ENCODE data around the gene OVCH1.
"Not testable (repeated sequence)": the region's sequence is repeated elsewhere in the genome, so short reads cannot be mapped to it uniquely, and the experiment has no call there.

OVCH1 gene

DNA sequence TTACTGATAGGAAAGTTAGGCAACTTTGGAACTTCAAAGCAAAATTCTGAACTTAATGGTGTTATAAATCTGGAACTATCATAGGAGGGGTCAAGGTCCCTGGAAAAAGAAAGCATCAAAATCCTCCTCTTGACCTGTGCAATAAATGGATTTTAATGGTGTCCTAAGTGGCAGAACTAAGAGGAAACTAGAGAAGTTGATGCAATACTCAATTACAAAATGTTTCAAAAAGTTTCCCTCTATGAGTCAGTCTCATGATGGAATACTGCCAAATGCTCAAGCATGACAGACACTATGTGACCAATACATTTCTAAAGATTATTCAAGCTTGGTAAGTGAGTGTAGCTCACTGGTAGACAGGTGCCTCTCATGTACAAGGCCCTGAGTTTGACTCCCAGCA lies 68.9 kb downstream of the OVCH1 start:
- DNase-seq: no peak
- intact Hi-C loops (cut with DNase I): no loop called here

DNA sequence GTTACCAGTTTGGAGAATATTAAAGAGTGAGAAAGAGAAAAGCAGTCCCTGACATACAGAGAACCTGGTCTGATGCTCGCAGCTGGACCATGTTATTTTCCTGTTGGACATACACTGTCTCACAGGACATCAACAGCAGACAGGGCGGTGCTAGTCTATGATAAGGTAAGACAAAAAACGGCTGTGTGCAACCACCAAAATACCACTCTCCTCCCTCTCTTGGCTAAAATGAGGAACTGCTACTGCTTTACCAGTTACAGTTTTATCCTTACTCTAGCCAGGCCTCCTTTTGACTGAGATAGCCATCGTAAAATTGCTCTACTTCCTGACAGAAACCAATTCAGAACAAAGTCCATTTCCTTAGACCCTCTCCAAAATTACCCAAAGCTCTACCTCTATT lies 69.5 kb downstream of the OVCH1 start:
- intact Hi-C loops (cut with DNase I): no loop called here
- no peak for DNase-seq

DNA sequence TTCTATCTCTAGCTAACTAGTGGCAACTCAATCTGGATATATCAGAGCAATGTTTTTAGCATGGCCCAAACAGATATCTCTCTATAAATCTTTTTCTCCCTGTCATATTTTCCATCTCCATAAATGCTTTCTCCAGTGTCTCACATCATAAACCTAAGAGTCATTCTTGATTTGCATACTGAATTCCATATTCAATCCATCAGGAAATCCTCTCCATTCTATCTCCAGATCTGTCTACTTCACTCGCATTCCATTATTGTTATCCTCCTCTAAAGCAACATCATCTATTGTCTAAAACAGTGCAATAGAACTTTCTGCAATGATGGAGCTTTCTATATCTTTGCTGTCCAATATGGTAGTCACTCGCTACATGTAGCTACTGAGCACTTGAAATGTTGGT lies 71.0 kb downstream of the OVCH1 start:
- DNase-seq: no peak
- intact Hi-C loops (cut with DNase I): no loop called here

DNA sequence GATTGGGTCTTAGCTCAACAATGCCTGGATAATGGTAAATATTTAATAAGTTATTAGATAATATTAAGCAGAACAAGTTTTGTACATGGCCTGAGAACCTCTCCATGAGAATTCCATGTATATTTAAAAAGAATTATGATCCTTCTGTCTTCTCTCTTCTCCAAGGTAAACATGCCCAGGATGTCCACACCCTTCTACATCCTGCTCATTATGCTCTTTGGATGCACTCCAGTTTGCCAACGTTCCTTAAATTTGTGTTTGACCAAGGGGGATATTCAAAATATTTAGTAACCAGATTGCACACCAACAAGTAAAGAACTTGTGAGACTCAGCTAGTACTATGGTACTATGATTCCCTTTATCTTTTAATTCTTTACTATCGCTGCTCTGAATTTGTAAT lies 71.8 kb downstream of the OVCH1 start:
- intact Hi-C loops (cut with DNase I): no loop called here
- no peak for DNase-seq

DNA sequence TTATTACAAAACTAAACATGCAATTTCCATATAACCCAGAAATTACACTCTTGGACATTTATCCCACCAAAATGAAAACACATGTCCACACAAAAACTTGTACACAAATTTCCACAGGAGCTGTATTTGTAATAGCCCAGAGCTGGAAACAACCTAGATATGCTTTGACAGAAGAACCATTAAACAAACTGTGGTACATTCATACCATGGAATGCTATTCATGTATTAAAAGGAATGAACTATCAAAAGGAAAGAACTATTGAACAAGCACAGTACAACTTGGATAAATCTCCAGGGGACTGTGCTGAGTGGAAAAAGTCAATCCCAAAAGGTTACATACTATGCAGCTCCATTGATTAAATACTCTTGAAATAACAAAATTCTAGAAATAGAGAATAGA lies 80.7 kb downstream of the OVCH1 start:
- no peak for DNase-seq
- intact Hi-C loops (cut with DNase I): no loop called here

DNA sequence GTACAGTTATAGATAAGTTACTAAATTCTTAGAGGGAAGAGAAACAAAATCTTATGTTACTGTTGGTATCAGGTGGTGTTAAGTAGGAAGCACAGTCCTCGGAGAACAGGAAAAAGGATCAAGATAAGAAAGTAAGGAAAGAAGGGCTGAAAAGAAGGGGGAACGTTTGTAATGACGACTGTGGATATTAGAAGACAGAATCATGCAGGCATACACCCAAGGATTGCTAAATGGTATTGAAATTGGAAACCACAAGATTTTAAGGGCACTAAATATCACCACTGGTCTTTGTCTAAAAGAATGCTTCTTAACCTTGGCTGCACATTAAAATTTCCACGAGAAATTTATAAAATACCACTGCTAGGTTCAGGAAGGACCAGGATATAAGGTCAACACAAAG lies 82.4 kb downstream of the OVCH1 start:
- no peak for DNase-seq

DNA sequence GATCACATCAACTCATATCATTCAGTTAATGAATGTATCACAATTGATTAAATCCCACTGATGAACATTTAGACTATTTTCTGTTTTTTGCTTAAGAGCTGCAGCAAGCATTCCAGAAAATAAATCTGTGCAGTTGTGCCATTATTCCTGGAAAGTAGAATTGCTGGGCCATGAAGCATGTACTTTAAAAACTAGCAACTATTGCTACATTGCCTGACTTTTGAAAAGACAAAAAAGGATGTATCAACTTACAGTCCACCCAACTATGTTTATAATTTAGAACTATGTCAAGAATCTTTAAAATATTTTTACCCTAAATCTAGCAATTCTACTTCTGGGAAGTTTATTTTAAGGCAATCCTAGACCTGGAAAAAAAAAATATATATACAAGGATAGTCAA lies 83.1 kb downstream of the OVCH1 start:
- intact Hi-C loops (cut with DNase I): no loop called here
- DNase-seq: no peak

More for the DNA sequence above, 82.4 kb downstream of the OVCH1 start:
- intact Hi-C loops (cut with DNase I): no loop called here

DNA sequence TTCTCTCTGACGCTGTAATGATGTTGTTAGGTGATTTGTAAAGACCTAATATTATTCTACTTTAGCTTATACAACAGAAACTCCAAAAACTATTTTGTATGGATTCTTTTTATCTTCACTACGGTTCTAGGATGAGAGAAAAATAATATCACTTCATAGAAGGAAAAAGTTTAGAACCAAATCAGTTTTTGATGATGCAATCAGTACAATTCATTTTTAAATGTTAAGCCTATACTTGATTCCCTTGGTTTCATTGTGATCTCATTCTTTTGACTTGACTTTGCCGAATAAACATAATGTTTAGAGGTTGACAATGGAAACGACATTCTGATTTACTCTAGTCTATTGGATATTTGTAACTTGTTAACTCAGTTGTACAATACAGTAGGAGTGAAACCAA lies 91.9 kb downstream of the OVCH1 start:
- DNase-seq: no peak
- intact Hi-C loops (cut with DNase I): no loop called here

DNA sequence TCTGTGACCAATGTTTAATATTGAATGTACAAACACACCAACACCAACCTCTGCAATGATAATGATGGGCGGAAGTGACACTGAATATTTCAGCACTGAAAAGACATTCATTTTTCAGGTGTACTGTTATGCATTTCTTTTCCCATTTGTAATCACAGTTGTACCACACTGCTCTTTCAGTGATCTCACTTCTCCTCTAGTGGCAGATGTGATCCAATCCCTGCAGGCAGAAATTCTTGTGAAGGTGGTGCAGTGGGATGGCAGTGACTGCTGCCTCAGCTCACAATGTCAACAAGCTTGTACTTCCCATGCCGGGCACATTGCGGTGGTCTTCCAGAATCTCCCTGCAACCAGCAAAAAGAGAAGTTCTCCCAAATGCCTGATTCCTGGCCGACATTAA lies 93.5 kb downstream of the OVCH1 start:
- intact Hi-C loops (cut with DNase I): no loop called here
- no peak for DNase-seq

DNA sequence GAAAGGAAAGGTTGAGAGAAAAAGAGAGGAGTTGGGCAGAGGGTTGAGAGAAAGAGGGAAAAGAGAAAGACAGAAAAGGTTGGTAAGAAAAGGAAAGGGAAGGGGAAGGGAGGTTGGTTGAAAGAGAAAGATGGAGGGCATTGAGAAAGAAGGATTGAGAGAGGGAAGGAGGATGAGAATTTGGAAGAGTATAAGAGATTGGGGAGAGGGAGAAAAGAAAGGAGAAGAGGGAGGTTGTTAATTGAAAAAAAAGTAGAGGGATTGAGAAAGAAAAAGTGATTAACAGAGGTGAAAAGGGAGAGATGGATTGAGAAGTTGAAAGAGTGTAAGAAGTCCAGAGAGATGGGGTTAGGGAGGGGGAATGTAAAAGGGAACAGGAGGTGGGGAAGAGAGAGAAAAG lies 95.0 kb downstream of the OVCH1 start:
- intact Hi-C loops (cut with DNase I): no loop called here
- no peak for DNase-seq

DNA sequence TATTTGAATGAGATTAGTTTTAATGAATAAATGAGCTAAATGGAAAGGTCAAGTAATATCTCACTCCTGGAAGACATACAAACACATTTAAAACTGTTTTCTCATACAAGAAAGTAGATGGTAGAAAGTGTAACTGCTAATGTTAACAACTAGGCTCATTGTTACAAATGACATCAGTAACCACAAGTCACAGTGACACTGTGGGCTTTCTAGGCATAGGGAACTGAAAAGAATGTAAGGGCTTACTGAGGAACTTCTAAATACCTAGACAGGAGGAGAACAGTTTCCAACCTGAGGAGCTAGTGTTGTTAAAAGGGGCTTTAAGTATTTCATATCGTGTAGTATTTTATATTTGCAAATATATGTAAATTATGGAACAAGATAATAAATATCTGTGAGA lies 99.0 kb downstream of the OVCH1 start:
- no peak for DNase-seq
- intact Hi-C loops (cut with DNase I): no loop called here

DNA sequence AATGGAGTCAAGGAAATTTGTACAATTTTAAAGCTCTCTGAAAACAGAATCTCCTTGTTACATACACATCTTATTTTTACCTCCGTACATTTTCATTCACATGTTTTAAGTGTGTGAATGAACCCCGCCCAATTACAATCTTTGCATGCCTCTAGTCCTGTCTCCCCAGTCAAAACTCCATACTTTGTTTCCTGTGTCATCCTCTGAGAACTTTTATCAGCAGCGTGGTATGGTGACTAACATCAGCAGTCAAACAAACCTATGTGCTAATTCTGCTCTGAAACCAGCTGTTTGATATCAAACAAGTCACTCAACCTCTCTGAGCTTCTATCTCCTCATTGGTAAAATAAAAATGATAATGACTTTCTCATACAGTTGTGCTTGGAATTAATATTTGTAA lies 100.7 kb downstream of the OVCH1 start:
- no peak for DNase-seq
- intact Hi-C loops (cut with DNase I): no loop called here

DNA sequence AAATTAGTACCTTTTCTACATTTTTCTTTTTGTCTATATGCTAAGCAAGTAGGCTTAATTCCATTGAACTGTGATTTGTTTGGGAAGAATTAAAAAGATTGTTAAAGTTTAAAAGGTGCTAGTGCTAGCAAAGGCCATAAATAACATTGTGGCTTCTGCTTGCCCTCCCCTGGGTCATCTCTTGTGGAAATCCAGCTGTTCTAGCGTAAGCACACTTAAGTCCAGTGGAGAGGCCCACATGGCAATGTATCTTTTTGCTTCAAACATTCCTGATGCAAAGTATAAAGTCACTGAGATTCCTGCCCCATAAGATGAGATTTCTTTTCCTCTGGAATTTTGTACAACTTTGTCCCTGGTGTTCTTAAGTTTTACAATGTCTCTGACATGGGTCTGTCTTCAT lies 102.1 kb downstream of the OVCH1 start:
- intact Hi-C loops (cut with DNase I): no loop called here
- DNase-seq: no peak

DNA sequence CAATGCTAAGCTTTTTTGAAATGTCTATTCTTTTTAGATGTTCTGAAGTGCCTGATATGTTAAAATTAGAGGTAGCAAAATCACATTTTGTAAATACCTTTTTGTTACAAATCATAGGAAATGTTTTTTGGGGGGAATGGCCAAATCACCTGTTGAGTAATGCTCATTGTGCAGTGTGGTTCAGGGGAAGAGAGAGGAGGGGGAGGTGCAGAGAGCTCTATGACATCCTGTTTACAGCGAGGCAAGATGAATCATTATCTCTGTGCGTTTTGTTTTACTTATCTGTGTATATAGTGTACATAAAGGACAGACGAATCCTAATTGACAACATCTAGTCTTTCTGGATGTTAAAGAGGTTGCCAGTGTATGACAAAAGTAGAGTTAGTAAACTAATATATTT lies 107.1 kb downstream of the OVCH1 start:
- DNase-seq; intact Hi-C loops (cut with DNase I): not testable (repeated sequence)

DNA sequence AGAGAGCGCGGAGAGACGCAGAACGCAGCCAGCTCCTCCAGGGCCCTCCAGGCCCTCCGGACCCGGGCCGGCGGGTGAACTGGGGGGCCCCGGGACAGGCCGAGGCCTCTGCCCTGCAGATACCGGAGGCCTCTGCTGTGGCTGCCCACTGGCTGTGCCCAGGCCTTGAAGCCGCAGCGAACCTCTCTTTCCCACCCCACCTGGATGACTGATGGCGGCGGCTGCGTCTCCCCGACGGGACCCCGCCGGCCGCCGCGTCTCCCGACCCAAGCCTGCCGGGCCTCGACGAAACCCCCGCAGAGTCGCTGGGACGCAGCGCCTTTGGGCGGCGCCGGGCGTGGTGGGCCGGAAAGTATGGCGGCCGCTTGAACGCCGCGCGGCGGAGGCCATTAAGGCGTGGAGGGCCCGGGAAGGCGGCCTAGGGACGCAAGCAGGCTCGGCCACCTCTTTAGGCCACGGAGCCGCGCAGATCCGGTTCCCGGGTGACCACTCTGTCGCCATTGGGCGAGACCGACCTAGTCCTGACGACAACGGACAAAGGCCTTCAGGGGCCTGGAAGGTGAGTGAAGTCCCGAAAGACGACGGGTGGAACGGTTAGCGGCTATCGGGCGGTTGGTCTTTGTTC lies 108.1 kb downstream of the OVCH1 start:
- intact Hi-C loops (cut with DNase I): no loop called here
- DNase-seq: no peak

DNA sequence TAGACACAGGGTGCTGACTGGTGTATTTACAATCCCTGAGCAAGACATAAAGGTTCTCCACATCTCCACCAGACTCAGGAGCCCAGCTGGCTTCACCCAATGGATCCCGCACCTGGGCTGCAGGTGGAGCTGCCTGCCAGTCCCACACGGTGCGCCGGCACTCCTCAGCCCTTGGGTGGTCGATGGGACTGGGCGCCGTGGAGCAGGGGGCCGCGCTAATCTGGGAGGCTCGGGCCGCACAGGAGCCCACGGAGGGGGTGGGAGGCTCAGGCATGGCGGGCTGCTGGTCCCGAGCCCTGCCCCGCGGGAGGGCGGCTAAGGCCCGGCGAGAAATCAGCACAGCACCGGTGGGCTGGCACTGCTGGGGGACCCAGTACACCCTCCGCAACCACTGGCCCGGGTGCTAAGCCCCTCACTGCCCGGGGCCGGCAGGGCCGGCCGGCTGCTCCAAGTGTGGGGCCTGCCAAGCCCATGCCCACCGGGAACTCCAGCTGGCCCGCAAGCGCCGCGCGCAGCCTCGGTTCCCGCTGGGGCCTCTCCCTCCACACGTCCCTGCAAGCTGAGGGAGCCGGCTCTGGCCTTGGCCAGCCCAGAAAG lies 111.3 kb downstream of the OVCH1 start:
- DNase-seq; intact Hi-C loops (cut with DNase I): not testable (repeated sequence)

DNA sequence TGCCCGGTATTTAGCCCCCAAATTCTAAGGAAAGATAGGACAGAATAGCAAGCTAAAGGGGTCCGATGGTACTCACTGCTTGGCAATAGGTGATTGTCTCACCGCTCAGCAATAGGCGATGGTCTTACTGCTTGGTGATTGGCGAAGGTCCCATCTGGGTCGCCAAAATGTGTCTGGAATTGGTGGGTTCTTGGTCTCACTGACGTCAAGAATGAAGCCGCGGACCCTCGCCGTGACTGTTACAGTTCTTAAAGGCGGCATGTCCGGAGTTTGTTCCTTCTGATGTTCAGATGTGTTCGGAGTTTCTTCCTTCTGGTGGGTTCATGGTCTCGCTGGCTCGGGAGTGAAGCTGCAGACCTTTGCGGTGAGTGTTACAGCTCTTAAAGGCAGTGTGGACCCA lies 112.3 kb downstream of the OVCH1 start:
- intact Hi-C loops (cut with DNase I); DNase-seq: not testable (repeated sequence)

DNA sequence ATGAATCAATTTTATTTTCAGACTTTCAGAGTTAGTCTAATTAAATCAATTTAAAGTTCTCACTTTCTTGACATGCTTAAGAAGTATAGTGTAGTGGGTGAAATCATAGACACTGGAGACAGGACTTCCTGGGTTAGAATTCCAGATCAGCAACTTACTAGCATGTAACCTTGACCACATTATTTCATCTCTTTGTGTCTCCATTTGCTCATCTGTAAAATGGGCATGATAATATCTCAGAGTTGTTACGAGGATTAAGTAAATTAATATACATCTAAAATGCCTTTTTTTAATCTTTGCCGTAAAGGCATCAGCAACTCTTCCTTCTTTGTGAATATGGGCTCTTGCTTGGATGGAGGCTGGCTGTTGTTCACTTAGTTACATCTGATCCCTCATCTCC lies 115.2 kb downstream of the OVCH1 start:
- no peak for DNase-seq

DNA sequence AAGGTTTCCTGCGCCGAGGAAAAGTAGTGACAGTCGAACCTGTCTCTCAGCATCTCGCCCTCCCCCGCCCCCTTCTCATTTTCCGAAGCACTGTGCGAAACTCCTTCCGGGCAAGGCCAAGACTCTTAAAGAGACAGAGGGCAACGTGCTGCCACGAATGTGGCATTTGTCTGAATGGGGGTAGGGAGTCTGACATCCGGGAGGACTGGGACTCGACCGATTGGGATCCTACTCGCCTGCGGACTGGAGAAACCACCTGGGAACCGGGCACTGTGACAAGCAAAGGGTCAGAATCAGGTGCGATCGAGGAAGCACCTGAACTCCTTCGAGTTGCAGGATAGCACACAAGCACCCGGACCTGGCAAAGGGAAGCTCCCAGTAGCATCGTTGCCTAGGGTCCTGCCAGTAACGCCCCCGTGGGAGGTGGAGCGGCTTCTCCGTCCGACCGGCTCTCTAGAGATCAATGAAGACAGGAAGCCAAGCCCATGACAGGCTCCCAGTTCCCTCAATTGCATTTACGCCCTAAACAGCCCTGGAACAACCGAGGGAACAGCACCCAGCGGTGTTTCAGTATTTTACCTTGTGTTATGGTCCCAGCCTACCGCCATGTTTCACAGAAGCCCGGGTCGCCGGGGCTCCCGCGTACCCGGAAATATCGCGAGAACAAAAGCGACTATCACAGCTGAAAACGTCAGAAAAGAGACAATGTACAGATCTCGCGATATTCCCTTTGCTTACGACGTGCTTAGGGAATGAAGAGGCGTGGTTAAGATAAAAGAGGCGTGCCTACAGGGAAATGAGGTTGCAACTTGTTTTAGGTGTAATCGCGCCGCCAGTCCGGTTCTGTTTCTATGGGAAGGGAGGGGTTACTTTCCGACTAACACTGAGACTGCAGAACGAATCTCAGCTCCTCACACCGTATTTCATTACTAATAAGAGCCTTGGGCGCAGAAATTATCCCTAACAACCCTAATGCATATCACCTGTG lies 116.7 kb downstream of the OVCH1 start, which contains the start of gene ERGIC2:
ERGIC2 (minus strand) TSS at position 637 of the 988 bp plus-strand sequence. CDS start 9,539 bp downstream, outside the sequence.
- intact Hi-C loops (cut with DNase I): no loop called here
- DNase-seq: peak; percentile 77 to 95 (median 88)

More for the DNA sequence above, 115.2 kb downstream of the OVCH1 start:
- intact Hi-C loops (cut with DNase I): no loop called here

Measured in head of caudate nucleus (tissue), 42 donors.